Measurements from ENCODE around the gene ODAM. TPM values are rescaled to one million over a fixed set of nuclear protein-coding genes. Genes with fewer than 3 reads are reported as not detected.

Gene ODAM
- total RNA-seq, 1 donor from 2014 or later: not detected

GRCh38 chr4:70251250-70251944, 55.9 kb downstream of the ODAM start:
- no peaks in the 10 kb centered on the region for H3K4me1 ChIP-seq
- no peak for TF ChIP-seq CTCF (IDR thresholded peaks at IDR 0.05; ENCODE audit: borderline replicate concordance)
- no peak overlapping the region for H3K27ac ChIP-seq (replicated peaks)
- H3K27me3 ChIP-seq (ENCODE audit: low read depth): no peaks in the 10 kb centered on the region
- intact Hi-C loops (cut with micrococcal nuclease): no loop called here
- DNase-seq: no peak
- H3K36me3 ChIP-seq: no peaks in the 10 kb centered on the region
- H3K4me3 ChIP-seq: no peak overlapping the region
- H3K9me3 ChIP-seq (replicated peaks): no peaks in the 10 kb centered on the region

- no peak overlapping the region for H3K27ac ChIP-seq (replicated peaks)
- H3K36me3 ChIP-seq: no peaks in the 10 kb centered on the region
- no peaks in the 10 kb centered on the region for H3K27me3 ChIP-seq (ENCODE audit: low read depth)
- DNase-seq: no peak
- no peak for TF ChIP-seq CTCF (IDR thresholded peaks at IDR 0.05; ENCODE audit: borderline replicate concordance)
- intact Hi-C loops (cut with micrococcal nuclease): no loop called here
- H3K9me3 ChIP-seq (replicated peaks): no peaks in the 10 kb centered on the region
- H3K4me3 ChIP-seq: no peak overlapping the region
- H3K4me1 ChIP-seq: no peaks in the 10 kb centered on the region
Observed at GRCh38 chr4:70251945-70252277, 56.4 kb downstream of the ODAM start.

Other genes with a start within 250 kb of the ODAM start
- not detected for gene CSN2, start 230.0 kb upstream of the ODAM start, total RNA-seq
- not detected for gene STATH, start 199.8 kb upstream of the ODAM start, total RNA-seq
- not detected for gene HTN3, start 167.3 kb upstream of the ODAM start, total RNA-seq
- not detected for gene HTN1, start 145.3 kb upstream of the ODAM start, total RNA-seq
- not detected for gene PRR27, start 41.5 kb upstream of the ODAM start, total RNA-seq
- not detected for gene FDCSP, start 30.4 kb downstream of the ODAM start, total RNA-seq
- not detected for gene CSN3, start 46.9 kb downstream of the ODAM start, total RNA-seq
- not detected for gene CABS1, start 139.3 kb downstream of the ODAM start, total RNA-seq
- not detected for gene SMR3A, start 165.0 kb downstream of the ODAM start, total RNA-seq
- gene SMR3B, start 187.4 kb downstream of the ODAM start, total RNA-seq: not detected
- gene OPRPN, start 202.2 kb downstream of the ODAM start, total RNA-seq: not detected

All from left ventricle myocardium inferior (tissue), 1 donor.